DND-41 (cell line): ENCODE data around the gene KIF22.
"Not testable (repeated sequence)": the region's sequence is repeated elsewhere in the genome, so short reads cannot be mapped to it uniquely, and the experiment has no call there.

Experiments used
- ATAC-seq: fragments of 200-7000 bp; cut with Tn5 transposase; 3 replicates; pipeline ENCODE4 v1.9.1; 2021; ENCODE audit warnings: low read depth; ENCODE audit not compliant: insufficient read depth
- DNase-seq: peaks from one replicate; pipeline ENCODE4 v3.0.0-alpha.2; 2020
- H2AFZ ChIP-seq: 2 replicates; pipeline ENCODE4 v1.6.0; 2012; ENCODE audit warnings: low read depth, low read length
- H3K27ac ChIP-seq: 2 replicates; pipeline ENCODE4 v1.5.1; 2012; ENCODE audit warnings: low read length, inconsistent platforms
- H3K27me3 ChIP-seq: fragments of 200-600 bp; sonication (generic); 2 replicates; pipeline ENCODE4 v1.6.0; 2012; ENCODE audit warnings: low read length, mild to moderate bottlenecking, inconsistent platforms; ENCODE audit not compliant: insufficient read depth, poor library complexity
- H3K36me3 ChIP-seq: 2 replicates; pipeline ENCODE4 v1.5.1; 2012; ENCODE audit warnings: low read length, inconsistent platforms; ENCODE audit not compliant: insufficient read depth
- H3K4me1 ChIP-seq: 2 replicates; pipeline ENCODE4 v1.5.1; 2012; ENCODE audit warnings: mild to moderate bottlenecking, low read length; ENCODE audit not compliant: insufficient read depth
- H3K4me2 ChIP-seq: 2 replicates; pipeline ENCODE4 v1.6.0; 2012; ENCODE audit warnings: mild to moderate bottlenecking, moderate library complexity, low read length, inconsistent platforms; ENCODE audit not compliant: insufficient read depth
- H3K4me3 ChIP-seq, 2 experiments: fragments of 200-600 bp in 1 of 2; shearing (Covaris generic) in 1 of 2; 2 replicates each; pipeline ENCODE4 v1.5.1; 2012 to 2016; ENCODE audit warnings: inconsistent platforms in 2 of 2, low read length in 2 of 2, mild to moderate bottlenecking in 2 of 2, low read depth in 1 of 2, moderate library complexity in 1 of 2
- H3K79me2 ChIP-seq: 2 replicates; pipeline ENCODE4 v1.6.0; 2012; ENCODE audit warnings: low read length, inconsistent platforms; ENCODE audit not compliant: insufficient read depth
- H3K9ac ChIP-seq: 2 replicates; pipeline ENCODE4 v1.6.0; 2012; ENCODE audit warnings: low read depth, mild to moderate bottlenecking, inconsistent platforms, low read length, moderate library complexity
- H3K9me3 ChIP-seq: 2 replicates; pipeline ENCODE4 v1.5.1; 2012; ENCODE audit warnings: low read length, moderate library complexity, mild to moderate bottlenecking, inconsistent platforms; ENCODE audit not compliant: insufficient read depth, severe bottlenecking
- H4K20me1 ChIP-seq: 2 replicates; pipeline ENCODE4 v1.6.0; 2012; ENCODE audit warnings: low read length; ENCODE audit not compliant: insufficient read depth
- CTCF ChIP-seq: IDR thresholded peaks from 2 replicates; pipeline ENCODE4 v1.5.1; 2012; ENCODE audit warnings: borderline replicate concordance, low read length, moderate library complexity, mild to moderate bottlenecking; ENCODE audit not compliant: poor library complexity, severe bottlenecking; ENCODE audit errors: extremely low read depth
- EZH2 ChIP-seq: IDR thresholded peaks from 3 replicates; pipeline ENCODE4 v1.6.1; 2012; ENCODE audit warnings: borderline replicate concordance, low read depth, mild to moderate bottlenecking, moderate library complexity, low read length, inconsistent platforms; ENCODE audit not compliant: severe bottlenecking

Gene KIF22

DNA sequence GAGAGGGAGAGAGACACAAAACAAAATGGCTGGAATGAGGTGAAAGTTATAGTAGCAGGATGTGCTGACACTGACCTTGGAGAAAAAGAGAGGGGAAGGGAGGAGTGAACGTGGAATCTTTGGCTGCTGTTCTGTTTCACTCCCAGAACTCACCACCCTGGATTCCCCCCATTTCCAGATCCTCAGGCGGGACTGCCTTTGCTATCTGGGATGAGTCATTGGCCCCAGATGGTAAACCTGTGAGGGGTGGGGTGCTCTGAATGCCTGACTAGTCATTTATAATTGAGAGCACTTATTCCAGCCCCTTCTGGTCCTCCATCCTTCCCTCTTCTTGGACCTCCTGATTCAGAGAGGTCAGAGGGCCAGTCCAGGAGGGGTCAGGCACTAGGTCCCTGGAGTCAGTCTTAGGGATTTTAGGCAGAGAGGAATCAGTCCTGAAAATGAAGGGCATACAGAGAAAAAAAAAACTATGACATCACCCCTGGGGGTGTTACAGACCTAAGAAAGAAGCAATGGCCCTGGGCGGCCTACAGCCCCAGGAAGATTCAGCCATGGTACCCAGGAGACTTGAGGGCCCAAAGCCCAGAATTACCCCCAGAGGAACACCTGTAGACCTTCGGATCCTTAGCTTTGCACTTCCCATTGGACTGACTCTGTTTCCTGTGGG lies 14.7 kb upstream of the KIF22 start:
- Histone ChIP-seq H3K4me3 (no peak overlapping the region), H3K4me1 (no peaks in the 10 kb centered on the region), H3K27ac (no peak overlapping the region), H3K9me3 (no peaks in the 10 kb centered on the region), H3K27me3 (no peaks in the 10 kb centered on the region), H3K4me2 (no peak overlapping the region), H3K9ac (no peak overlapping the region), H3K79me2 (no peaks in the 10 kb centered on the region), H2AFZ (no peak overlapping the region), H4K20me1 (no peaks in the 10 kb centered on the region), H3K36me3 (no peaks in the 10 kb centered on the region)
- TF ChIP-seq EZH2 (no peak), CTCF (no peak)
- ATAC-seq (no peak), DNase-seq (no peak)

- no peak within 1 kb of the TSS for H3K27ac ChIP-seq
- no peak within 1 kb of the TSS for H3K4me2 ChIP-seq
- no peaks in the 10 kb centered on the region for H3K79me2 ChIP-seq
- H3K9me3 ChIP-seq, result no peaks in the 10 kb centered on the region
- H3K36me3 ChIP-seq, result no peaks in the 10 kb centered on the region
- H3K4me1 ChIP-seq, result no peaks in the 10 kb centered on the region
- no peak within 1 kb of the TSS for H2AFZ ChIP-seq
- no peak for TF ChIP-seq CTCF
- no peak for TF ChIP-seq EZH2
- no peak for ATAC-seq
- H3K27me3 ChIP-seq, result no peaks in the 10 kb centered on the region
- DNase-seq, result no peak
- no peak within 1 kb of the TSS for H3K4me3 ChIP-seq
- no peak within 1 kb of the TSS for H3K9ac ChIP-seq
- no peaks in the 10 kb centered on the region for H4K20me1 ChIP-seq
Measured at GRCh38 chr16:29777576-29778350, 12.8 kb upstream of the KIF22 start, which contains the start of gene ZG16. Gene ZG16, plus strand, starts transcription at chr16:29778256. Its CDS starts 1,011 bp downstream, at chr16:29779267.

DNA sequence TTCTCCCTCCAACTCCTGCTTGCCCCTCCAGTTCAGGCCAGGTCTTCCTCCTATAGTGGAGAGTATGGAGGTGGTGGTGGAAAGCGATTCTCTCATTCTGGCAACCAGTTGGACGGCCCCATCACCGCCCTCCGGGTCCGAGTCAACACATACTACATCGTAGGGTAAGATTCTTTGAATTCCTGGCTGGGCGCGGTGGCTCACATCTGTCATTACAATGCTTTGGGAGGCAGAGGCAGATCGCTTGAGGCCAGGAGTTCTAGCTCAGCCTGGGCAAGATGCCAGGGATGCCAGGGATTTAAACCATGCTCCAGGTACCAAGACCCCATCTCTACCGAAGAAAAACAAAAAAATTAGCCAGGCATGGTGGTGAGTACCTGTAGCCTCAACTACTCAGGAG lies 11.1 kb upstream of the KIF22 start:
- no peak for ATAC-seq
- no peaks in the 10 kb centered on the region for H3K27me3 ChIP-seq

DNA sequence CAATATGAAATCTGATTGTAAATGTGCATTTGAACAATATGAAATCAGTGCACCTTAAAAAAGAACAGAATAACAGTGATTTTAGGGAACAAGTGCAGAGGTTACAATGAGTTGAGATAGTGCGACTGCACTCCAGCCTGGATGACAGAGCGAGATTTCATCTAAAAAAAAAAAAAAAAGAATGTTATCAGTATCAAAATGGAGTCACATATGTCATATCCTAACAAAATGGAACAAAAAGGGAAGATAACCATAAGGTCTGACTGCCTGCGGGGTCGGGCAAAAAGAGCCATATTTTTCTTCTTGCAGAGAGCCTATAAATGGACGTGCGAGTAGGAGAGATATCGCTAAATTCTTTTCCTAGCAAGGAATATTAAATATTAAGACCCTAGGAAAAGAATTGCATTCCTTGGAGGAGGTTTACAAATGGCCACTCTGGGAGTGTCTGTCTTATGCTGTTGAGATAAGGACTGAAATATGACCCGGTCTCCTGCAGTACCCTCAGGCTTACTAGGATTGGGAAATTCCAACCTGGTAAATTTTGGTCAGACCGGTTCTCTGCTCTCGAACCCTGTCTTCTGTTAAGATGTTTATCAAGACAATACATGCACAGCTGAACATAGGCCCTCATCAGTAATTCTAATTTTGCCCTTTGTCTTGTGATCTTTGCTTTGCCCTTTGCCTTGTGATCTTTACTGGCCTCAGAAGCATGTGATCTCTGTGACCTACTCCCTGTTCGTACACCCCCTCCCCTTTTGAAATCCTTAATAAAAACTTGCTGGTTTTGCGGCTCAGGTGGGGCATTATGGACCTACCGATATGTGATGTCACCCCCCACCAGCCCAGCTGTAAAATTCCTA lies 7.2 kb upstream of the KIF22 start:
- not testable (repeated sequence) for H2AFZ ChIP-seq, DNase-seq, H3K4me1 ChIP-seq, H4K20me1 ChIP-seq, H3K79me2 ChIP-seq, H3K4me2 ChIP-seq, H3K27me3 ChIP-seq, H3K36me3 ChIP-seq, H3K9ac ChIP-seq, H3K27ac ChIP-seq, ATAC-seq, H3K9me3 ChIP-seq, H3K4me3 ChIP-seq

More for the DNA sequence above, 11.1 kb upstream of the KIF22 start:
- no peaks in the 10 kb centered on the region for H3K36me3 ChIP-seq
- no peak overlapping the region for H3K4me2 ChIP-seq
- H3K9ac ChIP-seq, result no peak overlapping the region
- no peaks in the 10 kb centered on the region for H4K20me1 ChIP-seq
- no peak overlapping the region for H3K4me3 ChIP-seq
- no peak overlapping the region for H3K27ac ChIP-seq
- H3K9me3 ChIP-seq, result no peaks in the 10 kb centered on the region
- H3K4me1 ChIP-seq, result no peaks in the 10 kb centered on the region
- TF ChIP-seq EZH2 (no peak), CTCF (no peak)
- DNase-seq, result no peak
- no peaks in the 10 kb centered on the region for H3K79me2 ChIP-seq
- H2AFZ ChIP-seq, result no peak overlapping the region
